ENCODE data around the gene SLC2A14.
"Not testable (repeated sequence)": the region's sequence is repeated elsewhere in the genome, so short reads cannot be mapped to it uniquely, and the experiment has no call there.

The SLC2A14 gene

GRCh38 chr12:7868391-7868790 is 4.3 kb downstream of the SLC2A14 start:
- DNase-seq, result no peak

- DNase-seq, result peak; percentile 65
These were observed 8.0 kb downstream of the SLC2A14 start for GRCh38 chr12:7864601-7865150.

GRCh38 chr12:7862814-7863348 is 9.8 kb downstream of the SLC2A14 start:
- peak; percentile 44 for DNase-seq

- DNase-seq, result not testable (repeated sequence)
These were observed 10.4 kb downstream of the SLC2A14 start for GRCh38 chr12:7862301-7862700.

- DNase-seq, result no peak
These were observed 13.2 kb downstream of the SLC2A14 start for GRCh38 chr12:7859552-7859951.

GRCh38 chr12:7857971-7858370 is 14.7 kb downstream of the SLC2A14 start:
- DNase-seq, result no peak

- no peak for DNase-seq
These were observed 16.2 kb downstream of the SLC2A14 start for GRCh38 chr12:7856516-7856915.

GRCh38 chr12:7853557-7853956 is 19.2 kb downstream of the SLC2A14 start:
- no peak for DNase-seq

GRCh38 chr12:7851622-7852081 is 21.1 kb downstream of the SLC2A14 start:
- not testable (repeated sequence) for DNase-seq

- not testable (repeated sequence) for DNase-seq
These were observed 22.6 kb downstream of the SLC2A14 start for GRCh38 chr12:7850099-7850498.

- DNase-seq, result not testable (repeated sequence)
These were observed 24.7 kb downstream of the SLC2A14 start for GRCh38 chr12:7848098-7848422.

- DNase-seq, result not testable (repeated sequence)
These were observed 25.3 kb downstream of the SLC2A14 start for GRCh38 chr12:7847226-7848097.

GRCh38 chr12:7844116-7844515 is 28.6 kb downstream of the SLC2A14 start:
- DNase-seq, result peak; percentile 62

GRCh38 chr12:7843583-7843982 is 29.1 kb downstream of the SLC2A14 start:
- not testable (repeated sequence) for DNase-seq

- not testable (repeated sequence) for DNase-seq
These were observed 29.6 kb downstream of the SLC2A14 start for GRCh38 chr12:7843149-7843548.

- DNase-seq, result not testable (repeated sequence)
These were observed 30.3 kb downstream of the SLC2A14 start for GRCh38 chr12:7842444-7842843.

GRCh38 chr12:7839848-7840247 is 32.9 kb downstream of the SLC2A14 start:
- not testable (repeated sequence) for DNase-seq

GRCh38 chr12:7839226-7839625 is 33.5 kb downstream of the SLC2A14 start:
- DNase-seq, result not testable (repeated sequence)

GRCh38 chr12:7837366-7837765 is 35.3 kb downstream of the SLC2A14 start:
- no peak for DNase-seq

GRCh38 chr12:7835766-7836165 is 36.9 kb downstream of the SLC2A14 start:
- DNase-seq, result no peak

- no peak for DNase-seq
These were observed 37.6 kb downstream of the SLC2A14 start for GRCh38 chr12:7835116-7835515.

GRCh38 chr12:7834701-7835100 is 38.0 kb downstream of the SLC2A14 start:
- no peak for DNase-seq

- DNase-seq, result no peak
These were observed 38.9 kb downstream of the SLC2A14 start for GRCh38 chr12:7833831-7834230.

- DNase-seq, result peak; percentile 65
These were observed 39.5 kb downstream of the SLC2A14 start for GRCh38 chr12:7833201-7833600.
